Trophoblast cell (in vitro differentiated cells and primary cell): ENCODE data around the gene KIRREL3.

Experiments
- DNase-seq, 2 donors: peaks; one replicate each; pipeline ENCODE4 v3.0.0-alpha.2; 2016
- H2AFZ ChIP-seq: 2 replicates; pipeline ENCODE4 v1.6.1; 2013; ENCODE audit warnings: low read length, moderate library complexity, mild to moderate bottlenecking; ENCODE audit not compliant: insufficient read depth, poor library complexity
- H2AK5ac ChIP-seq: 2 replicates; pipeline ENCODE4 v1.6.1; 2013; ENCODE audit warnings: mild to moderate bottlenecking, low read length
- H2BK120ac ChIP-seq: 2 replicates; pipeline ENCODE4 v1.6.1; 2013; ENCODE audit warnings: low read length, mild to moderate bottlenecking, moderate library complexity; ENCODE audit not compliant: insufficient read depth, poor library complexity
- H2BK12ac ChIP-seq: 2 replicates; pipeline ENCODE4 v1.6.1; 2013; ENCODE audit warnings: mild to moderate bottlenecking, low read length, moderate library complexity
- H2BK5ac ChIP-seq: 2 replicates; pipeline ENCODE4 v1.6.1; 2013; ENCODE audit warnings: low read length, low read depth, moderate library complexity, mild to moderate bottlenecking; ENCODE audit not compliant: poor library complexity
- H3K14ac ChIP-seq: 2 replicates; pipeline ENCODE4 v1.6.1; 2013; ENCODE audit warnings: mild to moderate bottlenecking, low read length
- H3K18ac ChIP-seq: 2 replicates; pipeline ENCODE4 v1.6.1; 2013; ENCODE audit warnings: mild to moderate bottlenecking, low read length
- H3K23ac ChIP-seq: 2 replicates; pipeline ENCODE4 v1.6.1; 2013; ENCODE audit warnings: low read length
- H3K27ac ChIP-seq: 2 replicates; pipeline ENCODE4 v1.5.1; 2013; ENCODE audit warnings: low read depth, mild to moderate bottlenecking, inconsistent platforms, low read length, moderate library complexity
- H3K27me3 ChIP-seq: 2 replicates; pipeline ENCODE4 v1.6.1; 2013; ENCODE audit warnings: inconsistent platforms, mild to moderate bottlenecking, low read length, moderate library complexity; ENCODE audit not compliant: insufficient read depth
- H3K36me3 ChIP-seq, 2 experiments: 1 replicate in 1 of 2; 2 replicates in 1 of 2; pipeline ENCODE4 v1.6.1; 2013; ENCODE audit warnings: low read length in 2 of 2, mild to moderate bottlenecking in 2 of 2, moderate library complexity in 1 of 2; ENCODE audit not compliant: insufficient read depth in 2 of 2, control insufficient read depth in 1 of 2
- H3K4ac ChIP-seq: 2 replicates; pipeline ENCODE4 v1.6.1; 2013; ENCODE audit warnings: low read depth, mild to moderate bottlenecking, low read length, moderate library complexity
- H3K4me1 ChIP-seq, 2 experiments: 1 replicate in 1 of 2; 2 replicates in 1 of 2; pipeline ENCODE4 v1.6.1; 2013; ENCODE audit warnings: low read length in 2 of 2, mild to moderate bottlenecking in 2 of 2, moderate library complexity in 1 of 2; ENCODE audit not compliant: insufficient read depth in 2 of 2, control insufficient read depth in 1 of 2
- H3K4me2 ChIP-seq: 2 replicates; pipeline ENCODE4 v1.6.1; 2013; ENCODE audit warnings: inconsistent platforms, mild to moderate bottlenecking, low read length, moderate library complexity
- H3K4me3 ChIP-seq: 2 replicates; pipeline ENCODE4 v1.5.1; 2013; ENCODE audit warnings: mild to moderate bottlenecking, low read depth, low read length, inconsistent platforms
- H3K79me1 ChIP-seq: one replicate; pipeline ENCODE4 v1.6.1; 2013; ENCODE audit warnings: low read length
- H3K79me2 ChIP-seq: 2 replicates; pipeline ENCODE4 v1.6.1; 2013; ENCODE audit warnings: low read length, mild to moderate bottlenecking; ENCODE audit not compliant: control insufficient read depth, insufficient read depth, poor library complexity
- H3K9ac ChIP-seq: 2 replicates; pipeline ENCODE4 v1.6.1; 2013; ENCODE audit warnings: mild to moderate bottlenecking, low read length
- H3K9me3 ChIP-seq: 2 replicates; pipeline ENCODE4 v1.6.1; 2013; ENCODE audit warnings: low read depth, mild to moderate bottlenecking, control low read depth, inconsistent platforms, low read length; ENCODE audit not compliant: insufficient read depth
- H4K12ac ChIP-seq: 2 replicates; pipeline ENCODE4 v1.6.1; 2013; ENCODE audit warnings: low read depth, mild to moderate bottlenecking, low read length, moderate library complexity
- H4K8ac ChIP-seq: 2 replicates; pipeline ENCODE4 v1.6.1; 2013; ENCODE audit warnings: low read depth, mild to moderate bottlenecking, low read length, moderate library complexity
- H4K91ac ChIP-seq: one replicate; pipeline ENCODE4 v1.6.1; 2013; ENCODE audit warnings: low read depth, mild to moderate bottlenecking, low read length, moderate library complexity
- WGBS: extraction: QIAGEN DNeasy Blood & Tissue Kit; methylation state at CpG from one replicate; pipeline ENCODE4 v1.1.7; 2013; ENCODE audit warnings: missing lambda C conversion rate; ENCODE audit not compliant: insufficient read length, insufficient coverage; ENCODE audit errors: extremely low coverage; 5-methylcytosine and 5-hydroxymethylcytosine counted together

Gene KIRREL3

DNA sequence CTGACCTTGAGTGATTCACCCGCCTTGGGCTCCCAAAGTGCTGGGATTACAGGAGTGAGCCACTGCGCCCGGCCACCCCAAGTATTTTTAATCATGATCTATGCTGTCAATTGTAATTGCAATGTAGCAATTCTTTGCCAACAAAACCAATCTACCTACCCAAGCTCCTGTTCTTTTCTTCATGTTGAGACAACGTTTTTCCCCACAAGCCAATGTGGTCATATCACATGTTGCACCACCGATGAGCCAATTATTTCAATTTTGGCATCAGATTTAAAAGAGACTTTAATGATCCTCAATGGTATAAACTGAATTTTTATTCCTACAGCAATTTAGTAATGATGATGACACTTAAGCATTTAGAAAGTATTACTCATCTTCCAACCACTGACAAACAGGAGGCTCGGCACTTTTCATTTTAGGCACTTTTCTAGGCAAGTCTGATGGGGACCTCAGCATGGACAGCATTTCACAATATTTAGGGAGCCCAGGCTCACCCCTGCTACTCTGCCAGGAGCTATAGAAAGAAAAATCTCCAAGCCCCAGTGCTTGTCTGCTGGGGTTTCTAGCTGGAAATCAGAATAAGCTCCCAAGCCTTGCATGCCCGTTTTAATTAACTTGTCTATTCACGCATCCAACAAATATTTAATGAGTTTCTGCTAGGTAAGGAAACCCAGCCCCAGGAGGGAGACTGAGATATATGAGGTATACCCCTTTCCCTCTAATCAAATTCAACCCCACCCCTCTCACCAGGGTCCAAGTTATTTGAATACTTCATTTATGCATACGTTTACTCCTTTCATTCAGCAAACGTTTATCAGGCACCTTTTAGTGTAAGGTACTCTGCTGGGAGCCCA lies 353.6 kb downstream of the KIRREL3 start:
- Histone ChIP-seq H3K9me3 (no peaks in the 10 kb centered on the region), H3K27ac (no peak overlapping the region), H3K4me1 (no peaks in the 10 kb centered on the region), H4K91ac (no peak overlapping the region), H3K23ac (no peak overlapping the region), H3K36me3 (no peaks in the 10 kb centered on the region), H3K9ac (no peak overlapping the region), H3K4me3 (no peak overlapping the region), H2AK5ac (no peak overlapping the region), H2BK12ac (no peak overlapping the region), H3K79me1 (no peaks in the 10 kb centered on the region), H3K79me2 (no peaks in the 10 kb centered on the region), H3K4me2 (no peak overlapping the region), H4K8ac (no peak overlapping the region), H3K27me3 (no peaks in the 10 kb centered on the region), H2AFZ (no peak overlapping the region), H3K14ac (no peak overlapping the region), H3K18ac (no peak overlapping the region), H4K12ac (no peak overlapping the region), H3K4ac (no peak overlapping the region), H2BK120ac (no peak overlapping the region), H2BK5ac (no peak overlapping the region)
- no peak for DNase-seq
- WGBS, result no CpG with 5 or more reads among the region's 10 CpGs

DNA sequence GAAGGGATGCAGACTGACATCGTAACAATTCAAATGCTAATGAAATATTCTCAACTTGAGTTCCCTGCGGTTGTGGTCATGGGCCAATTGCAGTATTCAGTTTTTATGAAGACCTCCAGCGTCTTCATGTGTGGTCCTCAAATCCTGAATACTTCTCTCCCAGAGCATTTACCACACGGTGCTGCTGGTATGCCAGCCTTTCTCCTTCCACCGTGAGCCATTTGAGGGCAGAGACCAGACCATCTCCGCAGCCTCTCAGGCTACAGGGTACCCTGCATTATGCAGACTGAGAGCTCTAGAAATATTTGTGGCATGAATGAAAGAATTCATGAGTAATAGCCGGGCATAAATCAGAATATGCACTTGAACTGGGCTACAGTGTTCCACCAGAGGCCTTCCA lies 355.4 kb downstream of the KIRREL3 start:
- Histone ChIP-seq H3K9me3 (no peaks in the 10 kb centered on the region), H3K23ac (no peak overlapping the region), H3K79me2 (no peaks in the 10 kb centered on the region), H3K4me1 (no peaks in the 10 kb centered on the region), H2AK5ac (no peak overlapping the region), H3K18ac (no peak overlapping the region), H3K14ac (no peak overlapping the region), H2BK5ac (no peak overlapping the region), H3K4me3 (no peak overlapping the region), H2BK12ac (no peak overlapping the region), H3K9ac (no peak overlapping the region), H3K27me3 (no peaks in the 10 kb centered on the region), H3K4ac (no peak overlapping the region), H4K8ac (no peak overlapping the region), H4K91ac (no peak overlapping the region), H3K4me2 (no peak overlapping the region), H3K36me3 (no peaks in the 10 kb centered on the region), H2BK120ac (no peak overlapping the region), H3K79me1 (no peaks in the 10 kb centered on the region), H2AFZ (no peak overlapping the region), H4K12ac (no peak overlapping the region), H3K27ac (no peak overlapping the region)
- peak in 1 of 2 donors; percentile 45 for DNase-seq
- WGBS, result no CpG with 5 or more reads among the region's 7 CpGs

GRCh38 chr11:126640186-126640585 lies 360.4 kb downstream of the KIRREL3 start:
- H3K9me3 ChIP-seq, result no peaks in the 10 kb centered on the region
- H3K4me1 ChIP-seq, result no peaks in the 10 kb centered on the region
- DNase-seq, result peak in 1 of 2 donors; percentile 16
- H3K9ac ChIP-seq, result no peak overlapping the region
- no peak overlapping the region for H2AFZ ChIP-seq
- H2AK5ac ChIP-seq, result no peak overlapping the region
- no peaks in the 10 kb centered on the region for H3K27me3 ChIP-seq
- no peaks in the 10 kb centered on the region for H3K79me1 ChIP-seq
- no peak overlapping the region for H2BK12ac ChIP-seq
- no peak overlapping the region for H4K8ac ChIP-seq
- H3K4me2 ChIP-seq, result no peak overlapping the region
- no peak overlapping the region for H3K4ac ChIP-seq
- no peak overlapping the region for H3K4me3 ChIP-seq
- no peak overlapping the region for H2BK120ac ChIP-seq
- no peak overlapping the region for H4K12ac ChIP-seq
- no peaks in the 10 kb centered on the region for H3K36me3 ChIP-seq
- no peak overlapping the region for H3K27ac ChIP-seq
- no peak overlapping the region for H3K23ac ChIP-seq
- peaks cover 1% of the 10 kb centered on the region for H3K79me2 ChIP-seq
- no peak overlapping the region for H4K91ac ChIP-seq
- no peak overlapping the region for H2BK5ac ChIP-seq
- no peak overlapping the region for H3K18ac ChIP-seq
- H3K14ac ChIP-seq, result no peak overlapping the region
- WGBS, result no CpG with 5 or more reads among the region's 12 CpGs

DNA sequence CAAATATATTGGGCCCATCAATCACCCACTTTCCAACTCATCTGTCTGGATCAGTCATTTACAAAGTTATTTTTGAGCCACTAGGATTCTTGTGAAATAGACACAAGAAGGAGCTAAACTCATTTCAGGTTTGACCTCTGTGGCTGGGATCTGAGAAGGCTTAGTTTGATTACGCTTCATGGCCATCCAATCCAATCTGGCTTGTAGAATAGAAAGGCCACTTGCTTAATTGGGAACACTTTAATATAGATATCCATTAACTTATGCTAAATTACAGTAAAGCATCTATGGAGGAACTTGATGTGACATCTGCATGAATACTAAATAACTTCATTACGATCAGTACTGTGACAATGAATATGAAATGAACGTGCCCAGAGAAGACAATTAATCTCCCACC lies 360.9 kb downstream of the KIRREL3 start:
- no peaks in the 10 kb centered on the region for H3K36me3 ChIP-seq
- no peak overlapping the region for H4K91ac ChIP-seq
- H3K4me3 ChIP-seq, result no peak overlapping the region
- H3K4me2 ChIP-seq, result no peak overlapping the region
- no peak overlapping the region for H2BK120ac ChIP-seq
- H3K4me1 ChIP-seq, result no peaks in the 10 kb centered on the region
- peaks cover 1% of the 10 kb centered on the region for H3K79me2 ChIP-seq
- no peak overlapping the region for H3K23ac ChIP-seq
- no peak overlapping the region for H3K14ac ChIP-seq
- H3K9me3 ChIP-seq, result no peaks in the 10 kb centered on the region
- H3K27me3 ChIP-seq, result no peaks in the 10 kb centered on the region
- H2AK5ac ChIP-seq, result no peak overlapping the region
- WGBS, result no CpG with 5 or more reads among the region's 3 CpGs
- no peak overlapping the region for H4K12ac ChIP-seq
- no peak overlapping the region for H4K8ac ChIP-seq
- no peak for DNase-seq
- H3K79me1 ChIP-seq, result no peaks in the 10 kb centered on the region
- no peak overlapping the region for H3K9ac ChIP-seq
- no peak overlapping the region for H2AFZ ChIP-seq
- H2BK12ac ChIP-seq, result no peak overlapping the region
- H3K27ac ChIP-seq, result no peak overlapping the region
- no peak overlapping the region for H3K4ac ChIP-seq
- H2BK5ac ChIP-seq, result no peak overlapping the region
- no peak overlapping the region for H3K18ac ChIP-seq
